Neural progenitor cell (in vitro differentiated cells): ENCODE measurements around the gene FGFR2. TPM values are rescaled to one million over a fixed set of nuclear protein-coding genes. Genes with fewer than 3 reads are reported as not detected.

Source experiments
- DNase-seq: peaks from one replicate; pipeline ENCODE4 v3.0.0-alpha.2; 2016; ENCODE audit warnings: low spot score
- H2AFZ ChIP-seq: fragments of 200-600 bp; sonication (generic); replicated peaks from 2 replicates; pipeline ENCODE4 v1.6.1; 2016; ENCODE audit warnings: antibody characterized with exemption
- H3F3A ChIP-seq: fragments of 200-600 bp; sonication (generic); 2 replicates; pipeline ENCODE4 v1.6.1; 2016; ENCODE audit warnings: antibody characterized with exemption, low read depth
- H3K27ac ChIP-seq: fragments of 200-600 bp; sonication (generic); 2 replicates; pipeline ENCODE4 v1.5.1; 2016; ENCODE audit warnings: mild to moderate bottlenecking
- H3K27me3 ChIP-seq: fragments of 200-600 bp; sonication (generic); 2 replicates; pipeline ENCODE4 v1.6.1; 2016; ENCODE audit warnings: mild to moderate bottlenecking, moderate library complexity
- H3K36me3 ChIP-seq: fragments of 200-600 bp; sonication (generic); 2 replicates; pipeline ENCODE4 v1.5.1; 2016
- H3K4me1 ChIP-seq: fragments of 200-600 bp; sonication (generic); 2 replicates; pipeline ENCODE4 v1.6.1; 2016; ENCODE audit warnings: mixed run types
- H3K4me2 ChIP-seq: fragments of 200-600 bp; sonication (generic); 2 replicates; pipeline ENCODE4 v1.6.1; 2016
- H3K4me3 ChIP-seq: fragments of 200-600 bp; sonication (generic); 2 replicates; pipeline ENCODE4 v1.5.1; 2016
- H3K79me2 ChIP-seq: fragments of 200-600 bp; sonication (generic); 2 replicates; pipeline ENCODE4 v1.6.1; 2016; ENCODE audit warnings: low read depth
- H3K9ac ChIP-seq: fragments of 200-600 bp; sonication (generic); 2 replicates; pipeline ENCODE4 v1.6.1; 2016
- H3K9me3 ChIP-seq: fragments of 200-600 bp; sonication (generic); 2 replicates; pipeline ENCODE4 v1.5.1; 2016; ENCODE audit warnings: low read depth
- H4K20me1 ChIP-seq: fragments of 200-600 bp; sonication (generic); 2 replicates; pipeline ENCODE4 v1.6.1; 2016; ENCODE audit warnings: low read depth
- H3K27ac Mint-ChIP-seq: 3 replicates; pipeline ENCODE4 v1.8.0; 2021; ENCODE audit warnings: mixed read lengths
- H3K27me3 Mint-ChIP-seq: 2 replicates; pipeline ENCODE4 v1.8.0; 2022; ENCODE audit warnings: low read depth, mild to moderate bottlenecking, inconsistent platforms, moderate library complexity, mixed read lengths; ENCODE audit not compliant: insufficient read depth
- H3K36me3 Mint-ChIP-seq: 3 replicates; pipeline ENCODE4 v1.8.0; 2021; ENCODE audit warnings: mixed read lengths
- H3K4me1 Mint-ChIP-seq: 3 replicates; pipeline ENCODE4 v1.8.0; 2021; ENCODE audit warnings: mixed read lengths
- H3K4me3 Mint-ChIP-seq: 3 replicates; pipeline ENCODE4 v1.8.0; 2021; ENCODE audit warnings: mild to moderate bottlenecking, moderate library complexity, mixed read lengths
- H3K9me3 Mint-ChIP-seq: 3 replicates; pipeline ENCODE4 v1.8.0; 2020; ENCODE audit warnings: mixed read lengths
- CTCF ChIP-seq: fragments of 200-600 bp; sonication (generic); IDR thresholded peaks from 2 replicates; pipeline ENCODE4 v1.5.1; 2017; ENCODE audit warnings: antibody characterized with exemption, mild to moderate bottlenecking
- EZH2 ChIP-seq: fragments of 200-600 bp; sonication (generic); IDR thresholded peaks from 2 replicates; pipeline ENCODE4 v1.6.1; 2017; ENCODE audit warnings: antibody characterized with exemption, mild to moderate bottlenecking, moderate library complexity
- EZH2phosphoT487 ChIP-seq: fragments of 200-600 bp; sonication (generic); IDR thresholded peaks from 2 replicates; pipeline ENCODE4 v1.6.1; 2017; ENCODE audit warnings: antibody characterized with exemption
- total RNA-seq: library from RNA; depleted of rRNA; stranded (reverse); fragments of >200 nt; gene quantifications from 2 replicates; pipeline ENCODE4 v1.2.3, GENCODE V29; 2015; ENCODE audit warnings: low replicate concordance

Gene FGFR2
- total RNA-seq, 1 donor from 2014 or later, result 99.1 TPM

GRCh38 chr10:121572859-121573537 is 25.2 kb downstream of the FGFR2 start:
- H3K4me2 ChIP-seq, result no peak overlapping the region
- no peak for DNase-seq
- no peak overlapping the region for H3K4me3 ChIP-seq
- Mint-ChIP-seq H3K4me1 (peaks cover 41% of the 10 kb centered on the region), H3K36me3 (peaks cover 26% of the 10 kb centered on the region), H3K4me3 (no peak overlapping the region), H3K27ac (no peak overlapping the region), H3K27me3 (peaks cover 2% of the 10 kb centered on the region), H3K9me3 (no peaks in the 10 kb centered on the region)
- TF ChIP-seq EZH2, result no peak
- no peak for TF ChIP-seq EZH2phosphoT487
- TF ChIP-seq CTCF, result no peak
- peaks cover 100% of the 10 kb centered on the region for H3K79me2 ChIP-seq
- no peaks in the 10 kb centered on the region for H3K9me3 ChIP-seq
- H3K9ac ChIP-seq, result no peak overlapping the region
- no peak overlapping the region for H3K27ac ChIP-seq
- no peaks in the 10 kb centered on the region for H3K27me3 ChIP-seq
- no peaks in the 10 kb centered on the region for H3K36me3 ChIP-seq
- H3K4me1 ChIP-seq, result peaks cover 22% of the 10 kb centered on the region
- peaks cover 95% of the 10 kb centered on the region for H4K20me1 ChIP-seq
- H3F3A ChIP-seq, result no peaks in the 10 kb centered on the region
- H2AFZ ChIP-seq, result no peak overlapping the region

GRCh38 chr10:121570315-121570714 is 27.9 kb downstream of the FGFR2 start:
- Histone ChIP-seq H3K4me2 (no peak overlapping the region), H2AFZ (no peak overlapping the region), H3K4me3 (no peak overlapping the region), H3K79me2 (peaks cover 100% of the 10 kb centered on the region), H3K36me3 (no peaks in the 10 kb centered on the region), H3K9ac (no peak overlapping the region), H3K27me3 (no peaks in the 10 kb centered on the region), H4K20me1 (peaks cover 96% of the 10 kb centered on the region), H3K4me1 (peaks cover 31% of the 10 kb centered on the region), H3K9me3 (no peaks in the 10 kb centered on the region), H3F3A (no peaks in the 10 kb centered on the region), H3K27ac (no peak overlapping the region)
- no peak for DNase-seq
- H3K27ac Mint-ChIP-seq, result peak overlapping the region; percentile 60
- H3K4me1 Mint-ChIP-seq, result peaks cover 48% of the 10 kb centered on the region
- TF ChIP-seq EZH2phosphoT487, result no peak
- TF ChIP-seq CTCF, result no peak
- no peak for TF ChIP-seq EZH2
- no peaks in the 10 kb centered on the region for H3K9me3 Mint-ChIP-seq
- H3K4me3 Mint-ChIP-seq, result no peak overlapping the region
- peaks cover 2% of the 10 kb centered on the region for H3K27me3 Mint-ChIP-seq
- peaks cover 34% of the 10 kb centered on the region for H3K36me3 Mint-ChIP-seq

GRCh38 chr10:121568275-121568674 is 30.0 kb downstream of the FGFR2 start:
- H3K27ac Mint-ChIP-seq, result peak overlapping the region; percentile 12
- no peaks in the 10 kb centered on the region for H3K9me3 Mint-ChIP-seq
- H3K4me3 Mint-ChIP-seq, result no peak overlapping the region
- H3K79me2 ChIP-seq, result peaks cover 100% of the 10 kb centered on the region
- no peaks in the 10 kb centered on the region for H3F3A ChIP-seq
- H3K27ac ChIP-seq, result peak overlapping the region; percentile 37
- no peaks in the 10 kb centered on the region for H3K36me3 ChIP-seq
- H3K27me3 Mint-ChIP-seq, result no peaks in the 10 kb centered on the region
- peaks cover 17% of the 10 kb centered on the region for H3K4me1 ChIP-seq
- no peaks in the 10 kb centered on the region for H3K9me3 ChIP-seq
- H2AFZ ChIP-seq, result no peak overlapping the region
- no peak for DNase-seq
- peaks cover 78% of the 10 kb centered on the region for H4K20me1 ChIP-seq
- H3K27me3 ChIP-seq, result no peaks in the 10 kb centered on the region
- no peak overlapping the region for H3K9ac ChIP-seq
- H3K4me2 ChIP-seq, result peak overlapping the region; percentile 15
- no peak for TF ChIP-seq EZH2
- no peak for TF ChIP-seq CTCF
- no peak for TF ChIP-seq EZH2phosphoT487
- no peak overlapping the region for H3K4me3 ChIP-seq
- H3K36me3 Mint-ChIP-seq, result peaks cover 50% of the 10 kb centered on the region
- peaks cover 36% of the 10 kb centered on the region for H3K4me1 Mint-ChIP-seq
